ENCODE results near the gene SEMA3E.
"Not testable (repeated sequence)": the region's sequence is repeated elsewhere in the genome, so short reads cannot be mapped to it uniquely, and the experiment has no call there.

The SEMA3E gene

DNA sequence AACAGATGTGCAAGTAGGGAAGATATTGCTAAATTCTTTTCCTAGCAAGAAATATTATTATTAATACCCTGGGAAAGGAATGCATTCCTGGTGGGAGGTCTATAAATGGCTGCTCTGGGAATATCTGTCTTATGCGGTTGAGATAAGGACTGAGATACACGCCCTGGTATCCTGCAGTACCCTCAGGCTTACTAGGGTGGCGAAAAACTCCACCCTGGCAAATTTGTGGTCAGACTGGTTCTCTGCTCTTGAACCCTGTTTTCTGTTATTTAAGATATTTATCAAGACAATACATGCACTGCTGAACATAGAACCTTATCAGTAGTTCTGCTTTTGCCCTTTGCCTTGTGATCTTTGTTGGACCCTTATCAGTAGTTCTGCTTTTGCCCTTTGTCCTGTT, 96.4 kb downstream of the SEMA3E start:
- DNase-seq: not testable (repeated sequence)

DNA sequence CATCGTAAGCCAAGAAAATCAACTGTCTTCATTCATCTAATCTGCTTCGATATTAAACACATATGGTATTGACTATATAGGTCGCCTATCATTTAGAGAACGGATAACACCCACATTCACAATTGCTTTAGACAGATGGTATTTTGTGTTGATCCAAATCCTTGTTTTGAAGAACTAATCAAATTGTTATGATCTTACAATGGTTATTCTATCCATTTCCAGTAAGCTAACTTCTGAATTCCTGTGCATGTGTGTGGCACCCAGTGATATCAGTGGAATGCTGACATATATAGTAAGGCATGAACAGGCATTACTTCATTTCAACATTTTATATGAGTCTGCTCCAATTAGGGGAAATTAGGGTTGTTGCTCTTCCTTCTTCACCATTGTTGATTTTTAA, 98.8 kb downstream of the SEMA3E start:
- no peak for DNase-seq

DNA sequence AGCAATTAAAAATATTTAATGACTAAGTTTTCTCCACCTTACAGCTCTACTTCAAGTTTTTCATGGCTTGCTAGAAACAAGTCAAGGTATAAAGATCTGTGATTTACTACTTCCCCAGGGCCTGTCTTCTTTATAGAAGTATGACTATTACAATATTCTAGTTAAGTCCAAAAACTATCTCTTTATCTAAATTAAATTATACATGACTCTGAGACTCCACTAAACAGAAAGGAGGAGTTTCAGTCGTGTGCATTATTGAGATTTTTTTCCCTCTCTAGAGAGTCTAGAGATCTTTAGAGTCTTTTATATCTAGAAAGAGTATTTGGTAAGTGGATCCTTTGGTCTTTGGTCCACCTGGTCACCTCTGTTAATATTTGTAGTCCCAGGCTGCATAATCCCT, 100.7 kb downstream of the SEMA3E start:
- DNase-seq: no peak

DNA sequence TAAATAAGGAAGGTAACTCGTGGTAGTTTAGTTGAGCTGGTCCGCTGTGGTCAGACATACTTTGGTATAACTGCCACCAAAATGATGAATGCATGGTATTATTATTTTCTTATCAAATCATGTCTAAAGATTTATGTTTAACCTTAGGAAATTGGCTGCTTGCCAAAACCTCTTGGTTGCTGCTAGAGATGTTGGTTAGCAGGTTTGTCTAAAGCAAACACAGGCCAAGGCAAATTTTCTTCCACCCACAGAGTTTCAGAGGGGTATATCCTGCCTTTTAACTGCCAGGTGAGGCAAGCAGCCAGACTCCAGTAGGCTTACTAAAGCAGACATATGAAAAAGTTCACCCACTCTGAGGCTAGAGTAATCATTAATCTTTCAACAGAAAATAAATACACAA, 101.4 kb downstream of the SEMA3E start:
- no peak for DNase-seq

DNA sequence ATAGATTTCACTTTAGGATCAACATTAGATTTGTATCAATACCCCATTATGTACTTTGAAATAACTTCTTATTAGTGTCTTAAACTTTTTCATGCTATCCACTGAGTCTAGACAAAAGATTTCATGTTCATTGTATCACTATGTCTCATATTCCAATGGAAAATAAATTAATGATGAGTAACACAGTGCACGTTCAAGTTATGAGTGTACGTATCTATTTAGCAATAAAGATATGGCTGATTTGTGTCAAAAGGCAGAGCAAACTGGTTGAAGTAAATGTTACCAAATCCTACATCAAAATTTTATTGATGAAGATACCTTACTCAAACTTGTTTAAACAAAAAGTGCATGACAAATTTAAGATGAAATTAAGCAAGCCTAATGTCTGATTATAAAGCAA, 102.4 kb downstream of the SEMA3E start:
- no peak for DNase-seq

DNA sequence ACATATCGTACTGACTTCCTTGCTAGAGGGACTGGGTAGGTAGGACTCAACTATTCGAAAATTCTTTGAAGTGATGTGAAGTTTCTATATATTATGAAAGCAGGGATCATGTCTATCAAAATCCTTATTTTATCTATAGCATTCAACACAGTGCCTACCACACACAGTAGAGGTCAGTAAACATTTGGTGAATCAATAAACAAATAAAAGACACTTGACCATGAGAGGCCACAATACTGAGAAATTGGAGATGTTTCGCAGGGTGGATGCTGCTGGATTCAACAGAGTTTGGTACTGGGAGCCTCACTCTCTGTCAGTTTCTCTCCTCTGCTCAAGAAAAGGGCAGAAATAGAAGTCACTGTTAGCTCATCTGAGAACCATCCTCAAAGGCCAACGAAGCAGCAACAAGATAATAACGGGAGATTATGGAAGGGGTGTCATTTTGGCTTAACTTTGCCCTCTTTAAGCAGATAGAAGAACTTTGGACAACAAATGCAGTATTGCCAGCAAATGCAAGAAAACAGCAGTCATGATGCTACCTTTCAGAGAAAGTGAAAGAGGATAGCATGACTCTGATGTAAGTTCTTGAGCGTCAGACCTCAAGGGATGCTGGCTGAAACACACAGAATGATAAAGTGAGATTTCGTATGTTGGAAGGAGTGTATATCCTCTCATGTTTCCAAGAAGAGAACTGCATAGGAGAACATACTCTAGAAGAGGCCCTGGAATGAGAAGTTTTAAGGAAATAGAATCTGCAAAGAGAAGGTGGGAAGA, 107.6 kb downstream of the SEMA3E start:
- DNase-seq: no peak

DNA sequence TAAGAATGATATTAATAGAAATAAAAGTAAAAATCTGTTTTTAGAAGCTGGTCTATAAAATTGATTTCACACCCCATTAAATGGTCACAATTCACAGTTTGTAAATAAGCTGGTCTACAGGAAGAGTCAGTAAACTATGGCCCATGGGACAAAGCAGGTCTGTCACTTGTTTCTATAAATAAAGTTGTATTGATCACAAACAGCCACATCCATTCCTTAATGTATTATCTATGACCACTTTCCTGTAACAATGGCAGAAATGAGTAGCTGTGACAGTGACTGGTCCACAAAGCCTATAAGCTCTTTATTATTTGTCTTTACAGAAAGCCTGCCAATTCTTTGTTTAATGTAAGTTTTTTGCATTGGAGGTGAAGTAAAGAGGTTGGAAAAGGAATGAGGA, 114.5 kb downstream of the SEMA3E start:
- no peak for DNase-seq

DNA sequence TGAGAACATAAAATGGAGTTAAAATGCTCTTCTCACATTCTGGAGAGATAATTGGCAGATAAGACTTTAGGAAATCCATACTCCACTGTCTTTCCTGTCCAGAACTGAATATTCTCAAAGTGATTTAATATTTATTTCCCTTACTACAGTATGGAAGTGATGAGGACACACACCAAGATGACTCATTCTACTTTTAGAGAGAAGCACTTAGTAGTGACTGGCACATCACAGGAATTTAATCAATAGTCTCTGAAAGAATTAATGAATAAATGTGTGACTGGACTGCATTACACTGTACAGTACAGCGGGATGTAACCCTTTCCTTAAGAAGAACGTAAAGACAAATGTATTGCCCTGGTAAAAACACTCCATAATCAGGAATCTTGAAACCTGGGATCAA, 116.7 kb downstream of the SEMA3E start:
- DNase-seq: no peak

DNA sequence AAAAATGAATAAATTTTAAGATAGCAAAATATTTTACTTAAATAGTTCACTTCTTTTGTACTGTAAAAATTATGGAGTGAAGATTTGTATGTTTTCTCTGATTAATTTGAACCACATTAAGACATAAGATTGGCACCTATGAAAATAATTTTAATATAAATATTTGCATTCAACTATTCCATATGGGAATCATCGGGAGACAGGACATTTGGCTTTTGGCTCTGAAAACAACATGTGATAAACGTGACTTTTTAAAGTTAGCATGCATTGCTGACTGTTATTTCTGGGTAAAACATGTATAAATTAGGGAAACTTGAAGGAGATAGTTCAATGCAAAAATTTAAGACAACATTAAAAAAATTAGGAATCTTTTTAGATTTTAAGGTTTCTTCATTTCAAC, 117.2 kb downstream of the SEMA3E start:
- DNase-seq: no peak

DNA sequence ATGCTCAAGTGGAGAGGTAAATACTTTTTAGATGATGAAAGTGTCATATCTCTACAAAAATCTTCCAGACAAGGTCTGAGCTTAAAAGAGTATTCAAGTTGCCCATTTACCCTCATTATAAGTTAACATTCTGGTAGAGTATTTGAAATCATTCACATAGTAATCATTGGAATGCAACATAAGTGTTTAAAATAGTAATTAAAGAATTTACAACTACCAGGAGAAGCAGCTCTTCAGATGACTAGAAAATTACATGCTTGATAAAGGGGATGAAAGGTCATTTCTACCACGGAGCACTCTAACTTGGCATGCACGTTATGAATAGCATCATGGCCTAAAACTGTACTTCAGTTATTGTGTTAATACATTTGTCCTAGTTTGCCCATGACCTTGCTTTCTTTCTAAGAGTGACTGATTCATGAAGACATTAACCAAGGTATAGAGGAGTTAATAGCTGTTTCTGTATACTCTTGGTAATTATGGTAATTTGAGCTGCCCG, 120.0 kb downstream of the SEMA3E start:
- DNase-seq: no peak

DNA sequence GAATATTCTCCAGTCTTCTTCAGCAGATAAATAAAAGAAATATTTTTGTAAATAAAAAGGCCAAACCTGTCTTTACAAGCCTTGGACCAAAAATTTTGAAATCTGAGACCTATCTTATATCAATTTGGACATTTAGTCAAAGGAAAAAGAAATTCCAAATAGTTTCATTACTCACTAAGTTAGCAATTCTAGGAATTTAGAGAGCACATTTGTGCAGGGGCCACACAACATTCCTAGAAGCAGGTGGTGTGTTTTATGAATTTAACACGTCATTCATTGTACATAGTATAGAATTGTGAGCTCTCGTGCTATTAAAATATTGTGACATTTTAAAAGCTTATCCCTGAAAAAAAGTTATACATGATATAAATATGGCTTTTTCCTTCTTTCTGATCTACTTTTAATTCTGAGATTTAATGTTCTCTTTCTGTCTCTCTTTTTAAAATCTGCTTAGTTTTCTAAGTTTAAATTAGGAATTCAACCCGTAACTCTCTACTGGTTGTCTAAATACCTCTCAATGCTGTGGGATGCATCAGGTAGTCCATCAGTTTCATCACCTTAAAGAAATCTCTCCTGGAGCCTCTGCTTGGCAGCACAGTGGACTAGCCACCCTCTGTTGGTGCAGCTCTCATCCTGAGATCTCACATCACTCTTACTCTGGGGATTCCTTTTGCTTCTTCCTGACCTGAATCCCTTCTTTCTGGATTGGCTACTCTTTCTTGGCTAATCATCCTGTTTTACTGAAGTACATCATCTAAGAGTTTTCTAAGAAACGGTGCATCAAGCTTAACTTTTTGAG, 124.5 kb downstream of the SEMA3E start:
- DNase-seq: no peak

DNA sequence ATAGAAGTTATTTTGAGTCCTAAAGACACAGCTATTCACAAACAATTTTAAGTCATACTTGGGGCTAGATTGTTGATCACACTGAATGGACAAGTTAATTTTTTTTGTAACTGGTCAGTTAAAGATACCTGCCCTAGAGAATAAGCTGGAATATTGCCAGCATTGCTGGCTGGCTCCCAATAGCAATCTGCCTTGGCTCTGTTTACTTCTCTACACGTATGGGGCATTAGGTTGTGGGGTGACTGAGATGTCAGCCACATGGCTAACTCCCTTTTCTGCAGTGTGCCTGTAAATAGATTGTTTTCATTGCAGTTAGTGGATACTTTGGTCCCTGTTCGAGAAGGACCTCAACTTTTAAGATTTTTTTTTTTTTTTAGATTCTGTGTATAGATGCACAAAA, 128.2 kb downstream of the SEMA3E start:
- no peak for DNase-seq

DNA sequence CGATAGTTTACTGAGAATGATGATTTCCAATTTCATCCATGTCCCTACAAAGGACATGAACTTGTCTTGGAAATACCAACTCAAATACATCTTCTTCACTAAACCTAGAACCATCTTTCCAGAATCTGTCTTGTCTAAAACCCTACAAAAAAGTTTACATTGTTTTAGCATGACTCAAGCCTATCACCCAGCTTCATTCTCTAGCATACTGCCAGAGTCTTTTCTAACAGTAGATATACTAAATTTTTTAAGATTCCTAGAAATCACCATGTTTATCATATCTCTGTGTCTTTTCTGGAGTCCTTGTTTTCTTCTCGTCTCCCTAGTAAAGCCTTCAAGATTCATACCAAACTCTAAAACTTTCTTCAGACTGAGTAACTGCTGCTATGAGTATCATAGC, 129.7 kb downstream of the SEMA3E start:
- no peak for DNase-seq

DNA sequence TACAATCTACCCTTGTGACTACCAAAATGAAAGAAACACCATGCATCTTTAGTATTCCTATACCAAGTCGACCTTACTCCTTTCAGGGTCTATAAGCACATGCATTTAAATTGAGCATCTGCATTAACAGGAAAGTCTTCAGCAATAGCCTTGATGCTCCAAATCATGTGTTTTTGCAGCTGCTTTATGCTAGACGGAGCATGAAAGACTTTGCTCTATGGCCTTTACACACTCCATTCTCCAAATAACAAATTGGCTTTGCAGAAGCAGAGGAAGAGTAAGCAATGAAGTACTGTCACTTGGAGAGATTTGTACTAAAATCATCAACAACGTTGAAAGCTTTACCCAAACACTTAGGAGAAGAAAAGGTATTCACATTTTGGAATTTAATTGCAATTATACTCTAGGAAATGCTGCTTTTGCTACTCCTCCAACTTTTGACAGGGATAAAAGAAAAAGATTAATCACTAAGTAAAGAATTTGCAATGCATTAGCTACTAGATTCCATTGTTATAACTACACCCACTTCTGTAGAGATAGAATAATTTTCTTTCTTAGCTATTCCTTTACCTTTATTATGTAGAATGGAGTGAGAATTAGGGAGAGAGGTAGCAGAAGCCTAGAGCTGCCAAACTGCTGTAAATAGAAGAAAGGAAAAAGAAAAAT, 131.8 kb downstream of the SEMA3E start:
- DNase-seq: no peak

DNA sequence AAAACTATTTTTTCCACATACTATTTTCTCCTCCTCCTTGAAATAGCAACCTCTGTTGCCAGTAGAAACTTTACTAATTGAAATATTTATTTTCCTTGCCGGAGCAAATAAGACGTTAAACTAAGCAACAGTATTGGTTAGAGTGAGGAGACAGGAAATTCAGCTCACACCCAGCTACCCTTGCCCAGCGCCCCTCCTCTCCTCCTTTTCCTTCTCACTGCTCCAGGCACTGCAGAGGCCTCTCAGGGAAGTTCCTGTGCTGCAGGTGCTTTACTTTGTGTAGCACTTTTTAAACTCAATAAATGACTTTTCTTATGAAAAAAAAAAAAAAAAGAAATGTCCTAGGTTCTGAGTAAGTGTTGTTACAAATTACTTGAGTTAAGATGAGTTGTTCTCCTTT, 134.0 kb downstream of the SEMA3E start:
- no peak for DNase-seq

DNA sequence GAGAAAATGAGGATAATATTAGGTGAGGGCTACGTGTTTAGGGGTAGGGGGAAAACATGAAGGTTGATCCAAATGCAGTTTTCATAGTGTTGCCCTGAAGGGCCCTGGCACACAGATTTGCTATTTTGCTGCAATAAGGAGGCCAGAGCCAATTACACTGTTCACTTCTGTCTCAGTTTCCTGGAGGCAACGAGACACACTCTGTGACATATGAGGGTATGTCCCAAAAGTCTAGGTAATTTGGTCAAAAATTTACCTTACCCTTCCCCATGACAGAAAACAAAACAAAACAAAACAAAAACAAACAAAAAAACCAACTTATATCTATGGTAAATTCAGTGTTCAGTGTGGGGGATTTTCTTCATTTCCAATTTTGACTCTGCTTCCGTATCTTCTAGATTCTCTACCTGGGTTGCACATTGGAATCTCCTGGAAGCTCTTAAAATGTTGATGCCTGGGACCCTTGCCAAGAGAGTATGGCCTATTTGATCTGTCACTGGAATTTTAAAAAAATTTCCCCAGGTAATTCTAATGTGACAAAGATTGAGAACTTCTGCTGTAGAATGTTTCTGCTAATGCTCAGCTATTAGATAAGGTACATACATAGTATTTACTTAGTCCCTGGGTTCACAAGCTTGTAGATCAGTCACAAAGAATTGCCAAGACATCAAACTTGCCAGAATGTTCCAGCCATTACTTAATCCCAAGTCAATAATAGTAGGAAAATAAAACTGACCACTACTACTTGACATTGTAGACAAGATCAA, 139.5 kb downstream of the SEMA3E start:
- DNase-seq: no peak

DNA sequence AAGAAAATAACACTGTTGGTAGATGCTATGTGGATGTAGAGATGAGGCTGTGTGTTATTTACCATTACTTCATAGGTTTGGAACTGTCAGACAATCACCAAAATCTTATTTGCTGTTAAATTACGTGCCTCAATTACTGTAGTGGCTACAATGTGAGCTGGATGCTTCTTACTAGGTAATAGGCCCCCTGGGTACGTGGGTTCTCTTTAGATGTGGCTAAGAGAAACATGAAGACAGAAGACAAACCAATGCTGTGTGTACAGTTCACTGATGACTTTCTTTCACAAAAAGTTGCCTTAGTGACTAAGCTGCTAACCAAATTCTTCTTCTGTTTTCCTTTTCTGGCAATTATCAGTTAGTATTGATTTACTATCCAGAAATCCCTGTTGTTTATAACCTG, 144.6 kb downstream of the SEMA3E start:
- DNase-seq: no peak

DNA sequence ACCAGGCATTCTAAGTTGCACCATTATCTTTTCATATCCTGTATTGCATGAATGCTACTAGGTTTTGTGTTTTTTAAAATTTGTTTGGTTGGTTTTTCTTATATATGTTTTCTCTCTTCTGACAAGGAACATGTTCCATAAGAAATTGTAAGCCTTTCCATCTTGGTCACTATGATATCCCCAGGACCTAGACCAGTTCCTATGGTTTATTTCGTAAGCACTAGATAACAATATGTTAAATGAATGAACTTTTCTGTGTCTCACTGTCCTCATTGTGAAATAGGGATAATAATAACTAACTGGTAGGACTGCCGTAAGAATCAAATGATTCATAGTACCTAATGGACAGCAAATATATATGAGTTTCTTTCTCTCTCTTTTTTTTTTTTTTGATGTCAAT, 146.3 kb downstream of the SEMA3E start:
- DNase-seq: no peak

DNA sequence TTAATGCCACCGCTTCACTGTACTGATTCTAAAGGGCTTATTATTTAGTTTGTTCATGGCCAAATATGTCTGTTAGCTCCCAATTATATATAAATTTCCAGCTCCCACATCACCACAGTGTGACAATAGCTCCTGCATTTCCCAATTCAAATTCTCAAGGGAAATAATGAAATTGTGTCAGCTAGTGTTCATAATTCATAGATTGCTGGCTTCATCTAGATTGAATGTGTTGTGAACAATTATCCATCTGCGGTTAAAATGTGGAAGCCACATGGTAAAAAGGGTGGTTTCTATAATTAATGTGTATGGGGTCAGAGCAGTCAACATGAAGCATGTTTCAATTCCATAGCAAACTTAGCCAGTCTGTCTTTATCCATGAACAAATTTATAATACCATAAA, 154.3 kb downstream of the SEMA3E start:
- DNase-seq: no peak

DNA sequence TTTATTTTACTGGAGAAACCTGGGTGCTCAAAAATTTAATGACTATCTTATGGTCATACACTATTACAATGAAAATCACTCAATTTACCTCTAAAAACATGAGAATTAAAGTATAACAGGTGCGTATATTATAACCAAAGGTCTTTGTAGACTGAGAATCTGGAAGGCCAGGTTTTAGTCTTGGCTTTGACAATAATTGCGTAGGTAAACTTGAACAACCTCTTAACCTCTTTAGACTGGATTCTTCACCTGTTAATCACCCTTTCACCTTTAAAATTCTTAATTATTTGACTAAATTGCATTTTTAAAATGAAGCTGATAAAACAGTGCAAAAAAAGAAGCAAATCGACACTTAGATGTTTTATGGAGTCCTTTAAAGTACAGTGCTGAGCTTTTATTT, 156.1 kb downstream of the SEMA3E start:
- DNase-seq: no peak

DNA sequence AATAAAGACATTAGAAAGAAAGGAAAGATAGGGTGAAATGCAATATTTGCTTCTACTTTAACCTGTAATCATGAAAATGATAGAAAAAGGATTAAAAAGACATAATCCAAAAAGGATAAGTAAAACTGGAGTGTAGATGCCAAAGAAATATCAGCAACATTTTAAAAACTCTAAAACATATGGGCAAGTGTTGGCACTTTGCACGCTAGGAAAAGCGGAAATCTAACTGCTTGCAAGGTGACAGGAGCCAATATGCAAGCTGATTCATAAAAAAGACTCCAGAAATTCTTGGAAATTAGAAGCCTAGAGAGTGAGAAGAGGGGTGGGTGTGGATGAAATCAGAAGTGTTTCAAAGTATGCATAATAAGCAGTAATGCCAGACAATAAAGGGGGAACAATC, 161.1 kb downstream of the SEMA3E start:
- no peak for DNase-seq

DNA sequence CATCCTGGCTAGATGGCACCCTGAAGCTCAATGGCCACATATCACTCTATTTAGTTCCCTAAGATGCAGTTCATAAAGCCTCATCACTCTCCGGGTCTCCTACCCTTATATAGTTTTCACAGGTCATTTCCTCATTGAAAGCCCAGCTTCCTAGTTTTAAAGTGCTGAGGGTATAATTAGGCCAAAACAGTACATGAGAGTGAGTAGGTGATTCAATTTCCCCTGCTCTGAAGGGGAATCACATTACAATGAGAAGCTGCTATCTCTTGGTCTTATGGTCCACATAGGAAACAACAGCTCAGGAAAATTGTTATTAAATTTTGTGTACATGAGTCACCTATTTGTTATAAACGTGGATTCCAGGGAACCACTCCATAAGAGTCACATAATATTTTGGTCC, 162.0 kb downstream of the SEMA3E start:
- DNase-seq: no peak

DNA sequence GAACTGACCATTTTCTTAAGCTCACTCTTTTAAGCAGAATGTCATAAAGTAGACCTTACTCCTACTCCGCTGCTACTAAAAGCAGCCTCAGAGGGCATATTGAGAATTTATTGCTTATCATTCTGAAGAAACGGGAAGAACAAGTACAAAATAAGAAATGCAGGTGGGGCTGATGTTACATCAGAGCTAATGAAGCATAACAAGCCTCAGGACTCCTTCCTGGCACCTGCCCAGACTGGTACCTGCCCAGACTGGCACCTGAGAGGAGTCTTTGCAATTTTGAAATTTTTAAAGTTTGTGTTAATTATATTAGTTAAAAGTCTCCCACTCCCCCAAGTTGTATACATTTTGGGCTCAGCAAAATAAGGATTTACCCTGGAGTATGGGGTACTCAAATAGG, 162.4 kb downstream of the SEMA3E start:
- DNase-seq: no peak

Data from stimulated activated naive CD4-positive, alpha-beta T cell treated with Interleukin-2 at 50 U/mL for 16 hours (primary cell).